ENCODE data around the gene NCAPH2.
A peak's percentile ranks its signal among the peaks of the same experiment; 100 is the strongest.

NCAPH2 gene

DNA sequence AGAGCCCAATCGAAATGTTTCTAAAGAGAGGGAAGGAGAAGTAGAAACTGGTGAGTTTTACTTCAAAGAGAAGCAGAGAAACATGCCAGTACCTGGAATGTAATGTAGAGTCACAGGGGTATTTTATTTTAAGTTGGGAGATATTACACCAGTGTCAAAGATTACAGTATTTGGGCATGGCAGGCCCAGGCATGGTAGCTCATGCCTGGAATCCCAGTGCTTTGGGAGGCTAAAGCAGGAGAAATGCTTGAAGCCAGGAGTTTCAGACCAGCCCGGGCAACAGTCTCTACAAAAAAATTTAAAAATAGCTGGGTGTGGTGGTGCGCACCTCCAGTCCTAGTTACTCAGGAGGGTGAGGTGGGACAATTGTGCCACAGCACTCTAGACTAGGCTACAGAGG lies 52.0 kb downstream of the NCAPH2 start:
- DNase-seq (ENCODE audit: insufficient read length, low spot score) (no peak), FAIRE-seq (no peak)
- TF ChIP-seq, protein P1, sequence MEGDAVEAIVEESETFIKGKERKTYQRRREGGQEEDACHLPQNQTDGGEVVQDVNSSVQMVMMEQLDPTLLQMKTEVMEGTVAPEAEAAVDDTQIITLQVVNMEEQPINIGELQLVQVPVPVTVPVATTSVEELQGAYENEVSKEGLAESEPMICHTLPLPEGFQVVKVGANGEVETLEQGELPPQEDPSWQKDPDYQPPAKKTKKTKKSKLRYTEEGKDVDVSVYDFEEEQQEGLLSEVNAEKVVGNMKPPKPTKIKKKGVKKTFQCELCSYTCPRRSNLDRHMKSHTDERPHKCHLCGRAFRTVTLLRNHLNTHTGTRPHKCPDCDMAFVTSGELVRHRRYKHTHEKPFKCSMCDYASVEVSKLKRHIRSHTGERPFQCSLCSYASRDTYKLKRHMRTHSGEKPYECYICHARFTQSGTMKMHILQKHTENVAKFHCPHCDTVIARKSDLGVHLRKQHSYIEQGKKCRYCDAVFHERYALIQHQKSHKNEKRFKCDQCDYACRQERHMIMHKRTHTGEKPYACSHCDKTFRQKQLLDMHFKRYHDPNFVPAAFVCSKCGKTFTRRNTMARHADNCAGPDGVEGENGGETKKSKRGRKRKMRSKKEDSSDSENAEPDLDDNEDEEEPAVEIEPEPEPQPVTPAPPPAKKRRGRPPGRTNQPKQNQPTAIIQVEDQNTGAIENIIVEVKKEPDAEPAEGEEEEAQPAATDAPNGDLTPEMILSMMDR (IDR thresholded peaks at IDR 0.05; ENCODE audit: insufficient read depth, missing control alignments) = no peak

- FAIRE-seq = no peak
- no peak for DNase-seq (ENCODE audit: insufficient read length, low spot score)
- TF ChIP-seq, protein P1 (IDR thresholded peaks at IDR 0.05; ENCODE audit: insufficient read depth, missing control alignments) = no peak
These were observed 53.7 kb downstream of the NCAPH2 start for GRCh38 chr22:50561401-50562358.

- TF ChIP-seq, protein P1 (IDR thresholded peaks at IDR 0.05; ENCODE audit: insufficient read depth, missing control alignments) = peak; percentile 59
- DNase-seq (ENCODE audit: insufficient read length, low spot score) (no peak), FAIRE-seq (no peak)
These were observed 54.7 kb downstream of the NCAPH2 start, which contains the start of gene SYCE3 for GRCh38 chr22:50562523-50563412. TSS of gene SYCE3 (minus strand) at chr22:50562919. CDS start at chr22:50556405, 6,514 bp downstream.

GRCh38 chr22:50563413-50564160 lies 55.6 kb downstream of the NCAPH2 start:
- no peak for DNase-seq (ENCODE audit: insufficient read length, low spot score)
- no peak for FAIRE-seq
- TF ChIP-seq, protein P1 (IDR thresholded peaks at IDR 0.05; ENCODE audit: insufficient read depth, missing control alignments) = no peak

DNA sequence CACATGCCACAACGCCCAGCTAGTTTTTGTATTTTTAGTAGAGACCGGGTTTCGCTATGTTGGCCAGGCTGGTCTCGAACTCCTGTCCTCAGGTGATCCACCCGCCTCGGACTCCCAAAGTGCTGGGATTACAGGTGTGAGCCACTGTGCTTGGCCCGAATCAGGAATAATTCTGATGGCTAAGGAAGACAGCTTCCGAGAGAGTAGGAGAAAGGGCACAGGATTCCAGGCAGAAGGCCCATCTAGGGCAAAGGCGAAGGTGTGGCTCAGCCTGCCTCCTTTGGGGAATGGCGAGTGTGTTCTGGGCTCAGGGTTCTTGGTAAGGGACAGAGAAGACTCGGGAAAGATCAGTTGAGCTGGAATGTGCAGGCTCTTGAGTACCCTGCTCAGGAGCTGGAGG lies 56.3 kb downstream of the NCAPH2 start:
- TF ChIP-seq, protein P1 (IDR thresholded peaks at IDR 0.05; ENCODE audit: insufficient read depth, missing control alignments) = no peak
- no peak for FAIRE-seq
- DNase-seq (ENCODE audit: insufficient read length, low spot score) = no peak

DNA sequence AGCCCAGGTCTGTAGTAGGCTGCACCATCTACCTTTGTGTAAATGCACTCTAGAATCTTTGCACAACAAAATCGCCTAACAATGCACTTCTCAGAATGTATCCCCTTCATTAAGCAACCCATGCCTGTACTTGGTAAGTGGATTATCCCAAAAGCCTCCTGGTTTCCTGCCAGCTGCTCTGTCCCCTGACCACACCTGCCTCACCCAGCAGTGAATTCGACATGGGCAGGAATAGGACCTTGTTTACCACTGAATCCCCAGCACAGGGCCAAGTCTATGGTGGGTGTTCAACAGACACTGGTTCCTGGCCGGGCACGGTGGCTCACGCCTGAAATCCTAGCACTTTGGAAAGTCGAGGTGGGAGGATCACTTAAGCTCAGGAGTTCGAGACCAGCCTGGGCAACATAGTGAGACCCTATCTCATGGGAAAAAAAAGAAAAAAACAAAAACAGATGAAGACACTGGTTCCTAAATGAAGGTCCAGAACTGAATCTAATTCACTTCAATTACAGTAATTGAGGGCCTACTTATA lies 59.8 kb downstream of the NCAPH2 start:
- TF ChIP-seq, protein P1 (IDR thresholded peaks at IDR 0.05; ENCODE audit: insufficient read depth, missing control alignments) = no peak
- FAIRE-seq (no peak), DNase-seq (ENCODE audit: insufficient read length, low spot score) (no peak)
